Hippocampal formation (tissue), 2 donors: ENCODE data around the gene CLRN3.

Experiments used
- DNase-seq, 2 donors: peaks; one replicate each; lab custom pipeline; 2025; lab: John Stamatoyannopoulos, UW

The CLRN3 gene

GRCh38 chr10:127899766-127900387, 7.1 kb upstream of the CLRN3 start:
- DNase-seq, result no peak

GRCh38 chr10:127897177-127897576, 4.4 kb upstream of the CLRN3 start:
- no peak for DNase-seq

- DNase-seq, result no peak
Measured at GRCh38 chr10:127896590-127896989, 3.8 kb upstream of the CLRN3 start.

- DNase-seq, result no peak
Measured at GRCh38 chr10:127894146-127894545, 1.4 kb upstream of the CLRN3 start.

- DNase-seq, result no peak
Measured at GRCh38 chr10:127890832-127891334, 1.9 kb downstream of the CLRN3 start.

GRCh38 chr10:127890216-127890615, 2.5 kb downstream of the CLRN3 start:
- DNase-seq, result no peak

- no peak for DNase-seq
Measured at GRCh38 chr10:127889605-127890195, 3.0 kb downstream of the CLRN3 start.

- no peak for DNase-seq
Measured at GRCh38 chr10:127888521-127889312, 4.0 kb downstream of the CLRN3 start.

GRCh38 chr10:127887541-127888415, 5.0 kb downstream of the CLRN3 start:
- no peak for DNase-seq

- no peak for DNase-seq
Measured at GRCh38 chr10:127886371-127887051, 6.2 kb downstream of the CLRN3 start.

GRCh38 chr10:127884501-127884900, 8.2 kb downstream of the CLRN3 start:
- DNase-seq, result no peak

- no peak for DNase-seq
Measured at GRCh38 chr10:127883516-127883915, 9.2 kb downstream of the CLRN3 start.

GRCh38 chr10:127882801-127883459, 9.8 kb downstream of the CLRN3 start:
- no peak for DNase-seq

- no peak for DNase-seq
Measured at GRCh38 chr10:127882391-127882790, 10.3 kb downstream of the CLRN3 start.

GRCh38 chr10:127881262-127881661, 11.5 kb downstream of the CLRN3 start:
- no peak for DNase-seq

- DNase-seq, result peak; percentile 40 to 46
Measured at GRCh38 chr10:127880557-127880956, 12.2 kb downstream of the CLRN3 start.

- DNase-seq, result no peak
Measured at GRCh38 chr10:127878475-127879055, 14.2 kb downstream of the CLRN3 start.

- DNase-seq, result no peak
Measured at GRCh38 chr10:127877699-127878098, 15.0 kb downstream of the CLRN3 start.

GRCh38 chr10:127877116-127877515, 15.6 kb downstream of the CLRN3 start:
- DNase-seq, result no peak

- no peak for DNase-seq
Measured at GRCh38 chr10:127875916-127876315, 16.8 kb downstream of the CLRN3 start.

GRCh38 chr10:127875449-127875765, 17.3 kb downstream of the CLRN3 start:
- no peak for DNase-seq
